MM.1S (cell line): ENCODE measurements around the gene CHCHD6.

Experiments
- DNase-seq: peaks from one replicate; pipeline ENCODE4 v3.0.0-alpha.2; 2015
- H2AFZ ChIP-seq: fragments of 300-600 bp; sonication (generic); 2 replicates; pipeline ENCODE4 v1.6.0; 2016; ENCODE audit warnings: antibody characterized with exemption, low read length
- H3F3A ChIP-seq: fragments of 300-600 bp; sonication (generic); 2 replicates; pipeline ENCODE4 v1.6.1; 2016; ENCODE audit warnings: mild to moderate bottlenecking, antibody characterized with exemption, low read length, moderate library complexity, mixed read lengths; ENCODE audit not compliant: insufficient read depth
- H3K27ac ChIP-seq: fragments of 300-600 bp; sonication (generic); 2 replicates; pipeline ENCODE4 v1.5.1; 2016; ENCODE audit warnings: mild to moderate bottlenecking, low read length
- H3K27me3 ChIP-seq: fragments of 300-600 bp; sonication (generic); replicated peaks from 2 replicates; pipeline ENCODE4 v1.6.0; 2016; ENCODE audit warnings: low read length; ENCODE audit not compliant: insufficient read depth
- H3K36me3 ChIP-seq: fragments of 300-600 bp; sonication (generic); replicated peaks from 2 replicates; pipeline ENCODE4 v1.6.1; 2016; ENCODE audit warnings: mild to moderate bottlenecking, low read length, mixed read lengths; ENCODE audit not compliant: insufficient read depth
- H3K4me1 ChIP-seq: fragments of 300-600 bp; sonication (generic); 2 replicates; pipeline ENCODE4 v1.6.1; 2016; ENCODE audit warnings: low read length, mixed read lengths
- H3K4me2 ChIP-seq: fragments of 300-600 bp; sonication (generic); 2 replicates; pipeline ENCODE4 v1.6.0; 2016; ENCODE audit warnings: low read depth, low read length
- H3K4me3 ChIP-seq: fragments of 300-600 bp; sonication (generic); 2 replicates; pipeline ENCODE4 v1.5.1; 2016; ENCODE audit warnings: low read length, mixed read lengths
- H3K79me2 ChIP-seq: fragments of 300-600 bp; sonication (generic); 2 replicates; pipeline ENCODE4 v1.6.1; 2016; ENCODE audit warnings: mixed run types, low read length, mixed read lengths
- H3K9ac ChIP-seq: fragments of 300-600 bp; sonication (generic); 2 replicates; pipeline ENCODE4 v1.6.1; 2016; ENCODE audit warnings: low read length, mixed read lengths
- H3K9me2 ChIP-seq: fragments of 300-600 bp; sonication (generic); replicated peaks from 2 replicates; pipeline ENCODE4 v1.6.1; 2016; ENCODE audit warnings: mild to moderate bottlenecking, low read length, mixed read lengths; ENCODE audit not compliant: insufficient read depth
- H3K9me3 ChIP-seq: fragments of 300-600 bp; sonication (generic); replicated peaks from 2 replicates; pipeline ENCODE4 v1.6.1; 2016; ENCODE audit warnings: mild to moderate bottlenecking, low read length, mixed read lengths; ENCODE audit not compliant: insufficient read depth
- H4K20me1 ChIP-seq: fragments of 300-600 bp; sonication (generic); 2 replicates; pipeline ENCODE4 v1.6.1; 2016; ENCODE audit warnings: mild to moderate bottlenecking, low read length, moderate library complexity, mixed read lengths; ENCODE audit not compliant: insufficient read depth
- EZH2 ChIP-seq: fragments of 300-600 bp; sonication (generic); optimal IDR thresholded peaks from 2 replicates; pipeline ENCODE3; 2017; ENCODE audit warnings: low read depth, mild to moderate bottlenecking, antibody characterized with exemption, low read length, mixed read lengths
- EZH2phosphoT487 ChIP-seq: fragments of 300-600 bp; sonication (generic); IDR thresholded peaks from 2 replicates; pipeline ENCODE4 v1.6.1; 2018; ENCODE audit warnings: antibody characterized with exemption, low read length
- TF ChIP-seq, protein P1 (sequence below): fragments of 300-600 bp; sonication (generic); IDR thresholded peaks from 2 replicates; pipeline ENCODE4 v1.5.1; 2016; ENCODE audit warnings: antibody characterized with exemption, low read length, mixed read lengths

Gene CHCHD6

DNA sequence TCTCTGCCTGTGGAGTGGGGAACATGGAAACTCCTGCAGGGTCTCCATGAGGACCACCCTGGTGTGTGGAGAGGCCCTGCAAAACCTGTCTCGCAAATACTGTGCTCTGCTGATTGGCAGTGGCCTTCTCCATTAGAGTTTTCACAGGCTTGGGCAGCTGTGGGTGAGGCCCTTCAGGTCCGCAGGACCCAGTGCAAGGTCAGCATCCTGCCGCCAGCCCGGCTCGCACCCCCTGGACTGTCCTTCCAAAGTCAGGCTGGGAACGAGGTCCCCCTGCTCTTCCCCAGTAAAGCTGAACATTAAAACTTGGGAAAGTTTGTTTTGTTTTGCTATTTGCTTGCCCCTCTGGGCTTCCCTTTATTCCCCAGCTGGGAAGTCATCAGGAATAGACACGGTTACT, 193.9 kb downstream of the CHCHD6 start:
- H2AFZ ChIP-seq: no peak overlapping the region
- H3K27ac ChIP-seq: no peak overlapping the region
- no peak overlapping the region for H3K9ac ChIP-seq
- H3K4me3 ChIP-seq: no peak overlapping the region
- H3K4me2 ChIP-seq: no peak overlapping the region
- no peaks in the 10 kb centered on the region for H3K9me2 ChIP-seq
- peaks cover 9% of the 10 kb centered on the region; the same call in 1 of the 2 replicates for H3K4me1 ChIP-seq
- H3K9me3 ChIP-seq: no peaks in the 10 kb centered on the region
- no peak for DNase-seq
- no peaks in the 10 kb centered on the region for H4K20me1 ChIP-seq
- no peaks in the 10 kb centered on the region for H3K36me3 ChIP-seq
- no peaks in the 10 kb centered on the region for H3F3A ChIP-seq
- no peaks in the 10 kb centered on the region for H3K27me3 ChIP-seq
- no peaks in the 10 kb centered on the region for H3K79me2 ChIP-seq
- TF ChIP-seq, protein P1, sequence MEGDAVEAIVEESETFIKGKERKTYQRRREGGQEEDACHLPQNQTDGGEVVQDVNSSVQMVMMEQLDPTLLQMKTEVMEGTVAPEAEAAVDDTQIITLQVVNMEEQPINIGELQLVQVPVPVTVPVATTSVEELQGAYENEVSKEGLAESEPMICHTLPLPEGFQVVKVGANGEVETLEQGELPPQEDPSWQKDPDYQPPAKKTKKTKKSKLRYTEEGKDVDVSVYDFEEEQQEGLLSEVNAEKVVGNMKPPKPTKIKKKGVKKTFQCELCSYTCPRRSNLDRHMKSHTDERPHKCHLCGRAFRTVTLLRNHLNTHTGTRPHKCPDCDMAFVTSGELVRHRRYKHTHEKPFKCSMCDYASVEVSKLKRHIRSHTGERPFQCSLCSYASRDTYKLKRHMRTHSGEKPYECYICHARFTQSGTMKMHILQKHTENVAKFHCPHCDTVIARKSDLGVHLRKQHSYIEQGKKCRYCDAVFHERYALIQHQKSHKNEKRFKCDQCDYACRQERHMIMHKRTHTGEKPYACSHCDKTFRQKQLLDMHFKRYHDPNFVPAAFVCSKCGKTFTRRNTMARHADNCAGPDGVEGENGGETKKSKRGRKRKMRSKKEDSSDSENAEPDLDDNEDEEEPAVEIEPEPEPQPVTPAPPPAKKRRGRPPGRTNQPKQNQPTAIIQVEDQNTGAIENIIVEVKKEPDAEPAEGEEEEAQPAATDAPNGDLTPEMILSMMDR: no peak
- TF ChIP-seq EZH2phosphoT487 (no peak), EZH2 (no peak)

DNA sequence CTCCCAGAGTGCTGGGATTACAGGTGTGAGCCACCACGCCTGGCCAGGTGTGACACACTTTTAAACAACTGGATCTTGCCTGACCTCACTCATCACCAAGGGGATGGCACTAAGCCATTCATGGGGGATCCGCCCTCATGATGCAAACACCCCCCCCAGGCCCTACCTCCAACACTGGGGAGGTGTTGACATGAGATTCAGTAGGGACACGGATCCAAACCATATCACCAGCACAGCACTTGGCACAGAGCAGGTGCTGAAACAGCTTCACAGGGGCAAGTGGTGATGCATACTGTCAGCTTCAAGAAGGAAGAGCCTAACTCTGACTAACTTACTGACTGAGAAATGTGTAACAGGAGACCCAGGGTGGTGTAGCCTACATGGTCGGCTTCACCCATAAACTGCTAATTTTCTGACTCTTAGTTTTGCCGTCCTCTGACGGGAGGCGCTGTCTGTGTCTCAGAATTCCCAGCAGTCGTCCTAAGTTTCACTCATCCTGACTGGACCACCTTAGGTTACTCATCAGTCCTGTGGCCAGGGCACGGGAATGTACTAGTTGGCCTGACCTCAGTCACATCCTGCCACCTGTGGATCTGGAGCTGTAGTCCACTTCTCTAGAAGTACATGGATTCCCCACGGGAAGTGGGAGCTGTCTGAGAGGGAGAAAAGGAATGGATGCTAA, 197.0 kb downstream of the CHCHD6 start:
- Histone ChIP-seq H3K4me1 (peaks cover 2% of the 10 kb centered on the region; the same call in 1 of the 2 replicates), H3K9me3 (no peaks in the 10 kb centered on the region), H3K4me2 (no peak overlapping the region), H3K9me2 (no peaks in the 10 kb centered on the region), H3K27ac (no peak overlapping the region), H3K36me3 (no peaks in the 10 kb centered on the region), H2AFZ (no peak overlapping the region), H3F3A (no peaks in the 10 kb centered on the region), H3K79me2 (no peaks in the 10 kb centered on the region), H3K9ac (no peak overlapping the region), H3K27me3 (no peaks in the 10 kb centered on the region), H4K20me1 (no peaks in the 10 kb centered on the region), H3K4me3 (no peak overlapping the region)
- TF ChIP-seq, protein P1: no peak
- TF ChIP-seq EZH2 (no peak), EZH2phosphoT487 (no peak)
- no peak for DNase-seq

DNA sequence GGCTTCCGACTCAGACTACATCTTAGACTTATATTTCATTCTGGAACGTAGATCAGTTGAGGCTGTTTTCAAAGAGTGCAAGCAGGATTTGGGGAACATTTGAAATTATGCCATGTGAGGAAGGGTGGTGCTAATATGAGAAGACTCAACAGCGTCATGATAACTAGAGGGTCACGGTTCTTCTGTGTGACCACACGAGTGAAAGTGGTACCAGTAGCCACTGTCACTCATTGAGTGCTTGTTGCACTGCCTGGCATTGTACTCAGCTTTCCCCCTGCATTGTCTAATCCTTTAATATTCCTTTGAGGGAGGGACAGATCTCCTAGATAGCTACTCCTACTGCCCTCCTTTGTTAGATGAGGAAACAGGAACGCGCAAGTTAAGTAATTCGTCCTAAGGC, 197.6 kb downstream of the CHCHD6 start:
- H4K20me1 ChIP-seq: no peaks in the 10 kb centered on the region
- no peaks in the 10 kb centered on the region for H3K9me2 ChIP-seq
- DNase-seq: no peak

More for the DNA sequence above, 197.6 kb downstream of the CHCHD6 start:
- Histone ChIP-seq H3K79me2 (no peaks in the 10 kb centered on the region), H3K27me3 (no peaks in the 10 kb centered on the region), H3K4me3 (no peak overlapping the region), H3F3A (no peaks in the 10 kb centered on the region), H3K4me2 (no peak overlapping the region), H3K9ac (no peak overlapping the region), H3K36me3 (no peaks in the 10 kb centered on the region), H3K9me3 (no peaks in the 10 kb centered on the region), H3K4me1 (no peaks in the 10 kb centered on the region), H3K27ac (no peak overlapping the region), H2AFZ (no peak overlapping the region)
- TF ChIP-seq EZH2 (no peak), EZH2phosphoT487 (no peak)
- TF ChIP-seq, protein P1: no peak
